ENCODE results near the gene DCAF15.
A peak's percentile ranks its signal among the peaks of the same experiment; 100 is the strongest.
"Not testable (repeated sequence)": the region's sequence is repeated elsewhere in the genome, so short reads cannot be mapped to it uniquely, and the experiment has no call there.

The DCAF15 gene

DNA sequence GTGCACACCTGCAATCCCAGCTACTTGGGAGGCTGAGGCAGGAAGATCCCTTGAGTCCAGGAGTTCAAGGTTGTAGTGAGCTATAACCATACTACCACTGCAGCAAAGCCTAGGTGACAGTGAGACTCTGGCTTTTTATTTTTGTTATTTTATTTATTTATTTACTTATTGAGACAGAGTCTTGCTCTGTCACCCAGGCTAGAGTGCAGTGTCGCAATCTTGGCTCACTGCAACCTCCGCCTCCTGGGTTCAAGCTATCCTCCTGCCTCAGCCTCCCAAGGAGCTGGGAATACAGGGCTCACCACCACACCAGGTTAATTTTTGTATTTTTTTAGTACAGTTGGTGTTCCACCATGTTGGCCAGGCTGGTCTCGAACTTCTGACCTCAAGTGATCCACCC lies 21.2 kb downstream of the DCAF15 start:
- not testable (repeated sequence) for FAIRE-seq; DNase-seq (ENCODE audit: insufficient read length, low spot score)

DNA sequence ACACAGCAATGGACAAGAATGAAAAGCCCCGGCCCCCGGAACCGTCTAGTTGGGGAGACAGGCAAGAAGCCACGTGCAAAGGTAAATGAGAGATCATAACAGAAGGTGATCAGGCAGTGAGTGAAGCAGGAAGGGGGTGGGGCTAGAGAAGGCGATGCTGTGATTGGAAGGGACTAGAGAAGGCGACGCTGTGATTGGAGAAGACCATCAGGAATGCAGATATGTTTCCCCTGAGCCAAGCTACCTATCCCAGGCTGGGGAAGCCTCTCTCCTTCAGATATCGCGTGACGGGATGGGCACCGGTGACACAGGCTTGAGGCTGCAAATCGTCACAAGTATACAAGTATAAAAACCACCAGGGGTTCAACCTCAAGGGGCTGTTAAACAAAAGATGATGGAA lies 21.8 kb downstream of the DCAF15 start:
- no peak for FAIRE-seq
- no peak for DNase-seq (ENCODE audit: insufficient read length, low spot score)

DNA sequence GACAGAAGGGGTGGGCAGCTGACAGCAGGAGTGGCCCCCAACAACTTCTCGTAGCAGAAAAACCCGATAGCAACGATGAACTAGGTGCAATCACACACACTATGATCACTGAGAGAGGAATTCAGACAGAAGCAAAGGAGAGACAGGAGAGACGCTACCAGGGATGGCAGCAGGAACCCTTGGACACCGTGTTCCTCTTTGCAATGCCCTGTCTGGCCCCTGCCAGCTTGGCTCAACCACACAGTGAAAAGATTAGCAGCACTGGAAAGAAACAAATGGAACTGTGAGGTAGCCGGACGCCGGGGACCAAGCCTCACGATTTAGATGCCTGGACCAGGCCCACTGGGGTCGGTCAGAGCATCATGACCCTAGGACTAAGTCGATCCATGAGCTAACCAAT lies 23.6 kb downstream of the DCAF15 start:
- FAIRE-seq (no peak), DNase-seq (ENCODE audit: insufficient read length, low spot score) (no peak)

DNA sequence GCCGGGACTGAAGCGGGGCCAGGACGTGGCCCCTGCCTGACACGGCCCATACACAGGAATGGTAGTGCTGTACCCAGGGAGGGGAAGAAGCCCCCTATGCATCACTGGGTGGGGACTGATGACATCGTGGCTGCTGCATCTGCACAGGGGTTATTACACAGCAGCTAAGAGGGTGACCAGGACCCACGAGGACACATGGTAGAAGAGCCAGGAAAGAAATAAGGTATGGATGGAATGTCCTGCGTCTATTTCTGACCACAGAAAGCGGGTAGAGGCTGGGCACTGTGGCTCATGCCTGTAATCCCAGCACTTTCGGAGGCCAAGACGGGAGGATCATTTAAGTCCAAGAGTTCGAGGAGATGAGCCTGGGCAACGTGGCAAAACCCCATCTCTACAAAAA lies 24.1 kb downstream of the DCAF15 start:
- FAIRE-seq (no peak), DNase-seq (ENCODE audit: insufficient read length, low spot score) (no peak)

DNA sequence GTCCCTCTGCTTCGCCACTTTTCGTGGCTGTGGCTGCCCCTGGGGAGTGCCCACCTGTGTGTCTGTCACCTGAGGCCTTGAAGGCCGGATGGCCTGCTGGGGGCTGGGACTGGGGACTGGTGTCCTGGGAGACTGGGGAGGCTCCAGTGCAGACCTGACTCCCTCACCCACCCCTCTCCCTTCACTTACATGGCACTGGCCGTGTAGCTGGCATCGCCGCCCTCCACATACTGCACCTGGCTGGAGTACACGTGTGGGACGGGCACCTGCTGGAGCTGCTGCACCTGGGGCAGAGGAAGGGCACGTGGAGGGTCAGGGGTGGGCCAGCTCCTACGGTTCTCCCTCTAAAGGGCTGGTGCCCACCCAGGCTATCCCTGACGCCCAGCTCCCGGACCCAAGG lies 25.5 kb downstream of the DCAF15 start:
- no peak for FAIRE-seq
- DNase-seq (ENCODE audit: insufficient read length, low spot score) = no peak

DNA sequence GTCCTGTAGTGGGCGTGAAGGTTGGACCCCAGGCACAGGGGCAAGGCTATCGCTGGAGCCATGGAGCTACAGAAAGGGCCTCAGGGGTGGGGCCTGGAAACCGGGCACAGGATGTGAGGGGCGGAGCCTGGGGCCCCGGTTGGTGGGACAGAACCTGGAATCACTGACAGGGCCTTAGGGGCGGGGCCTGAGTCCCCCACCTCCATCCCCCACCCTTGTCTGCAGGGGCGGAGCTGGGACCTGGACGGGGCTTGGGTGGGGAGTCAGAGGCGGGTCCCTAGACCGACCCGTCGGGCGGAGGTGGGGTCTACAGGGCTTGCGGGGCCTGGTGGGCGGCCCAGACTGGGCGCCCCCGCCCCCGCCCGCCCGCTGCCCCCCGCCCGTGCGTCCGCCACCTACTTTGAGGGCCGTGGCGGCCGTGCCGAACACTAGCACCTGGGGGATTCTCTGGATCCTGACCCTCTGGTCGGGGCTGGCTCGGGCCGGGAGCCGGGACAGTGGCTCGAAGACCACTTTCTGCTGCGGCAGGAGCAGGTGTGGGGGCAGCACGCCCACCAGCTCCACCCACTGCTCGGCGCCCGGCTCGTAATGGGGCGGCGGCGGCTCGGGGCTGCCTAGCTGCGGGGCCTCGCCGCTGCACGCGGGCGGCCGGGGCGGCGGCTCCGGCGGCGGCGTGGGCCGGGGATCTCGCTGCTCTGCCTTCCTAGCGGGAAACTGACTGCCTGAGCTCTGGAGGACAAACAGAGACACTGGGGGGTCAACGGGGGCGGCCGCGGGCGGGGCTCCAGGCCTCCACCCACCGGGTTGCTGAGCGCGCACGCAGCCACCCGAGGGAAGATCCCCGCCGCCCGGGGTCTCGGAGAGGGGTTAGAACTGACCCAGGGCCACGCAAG lies 26.3 kb downstream of the DCAF15 start:
- FAIRE-seq = no peak

DNA sequence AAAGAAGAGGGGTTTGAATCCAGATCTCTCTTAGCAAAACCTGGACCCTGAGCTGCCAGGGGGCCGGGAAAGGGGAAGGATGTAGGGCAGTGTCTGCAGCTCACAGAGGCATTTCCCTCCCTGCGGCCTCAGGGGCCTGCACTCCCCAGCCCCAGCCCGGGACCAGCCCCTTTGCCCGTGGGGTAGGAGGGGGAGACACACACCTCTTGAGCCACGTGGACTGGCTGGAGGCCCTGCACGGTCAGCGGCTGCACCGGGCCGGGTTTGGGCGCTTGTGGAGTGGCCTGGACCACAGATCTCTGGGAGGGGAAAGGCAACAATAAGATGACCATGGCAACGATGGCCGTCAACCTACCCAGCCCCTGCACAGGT lies 26.9 kb downstream of the DCAF15 start:
- FAIRE-seq (no peak), DNase-seq (ENCODE audit: insufficient read length, low spot score) (no peak)

More for the DNA sequence above, 26.3 kb downstream of the DCAF15 start:
- DNase-seq (ENCODE audit: insufficient read length, low spot score) = no peak

DNA sequence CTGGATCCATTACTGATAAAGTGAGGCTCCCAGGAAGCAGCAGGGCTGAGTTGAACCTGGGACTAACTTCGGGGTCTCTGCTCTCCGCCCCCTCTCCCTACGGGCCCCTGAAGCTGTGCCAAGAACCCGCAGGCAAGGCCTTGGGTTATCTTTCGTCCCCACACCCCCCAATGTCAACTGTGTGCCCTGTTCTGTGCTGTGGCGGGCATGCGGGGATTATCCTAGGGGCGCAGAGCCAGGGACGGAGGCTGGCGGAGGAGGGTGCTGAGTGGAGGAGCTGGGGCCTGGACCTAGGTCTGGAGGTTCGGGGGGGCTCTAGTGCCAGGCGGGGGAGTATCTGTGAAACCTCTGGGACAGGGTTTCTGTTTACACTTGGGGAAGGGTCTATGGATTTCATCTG lies 27.4 kb downstream of the DCAF15 start:
- no peak for FAIRE-seq
- DNase-seq (ENCODE audit: insufficient read length, low spot score) = no peak

DNA sequence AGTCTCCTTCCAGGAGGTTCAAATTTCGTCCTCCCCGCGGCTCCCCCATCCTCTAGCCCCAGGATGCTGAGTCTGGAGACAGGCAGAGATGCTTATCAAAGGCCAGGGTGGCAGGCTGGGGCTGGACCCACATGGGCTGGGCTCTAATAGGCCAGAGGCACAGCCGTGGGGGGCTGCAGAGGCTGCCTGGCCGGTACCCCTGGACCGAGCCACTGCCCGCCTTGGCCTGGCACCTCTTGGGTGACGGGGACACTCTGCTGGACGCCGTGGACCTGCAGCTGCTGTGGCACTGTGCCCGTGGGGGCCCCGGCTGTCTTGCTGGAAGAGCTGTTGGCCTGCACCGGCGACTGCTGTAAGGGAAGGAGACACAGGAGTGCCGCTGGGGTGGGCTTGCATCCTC lies 28.0 kb downstream of the DCAF15 start:
- no peak for FAIRE-seq

DNA sequence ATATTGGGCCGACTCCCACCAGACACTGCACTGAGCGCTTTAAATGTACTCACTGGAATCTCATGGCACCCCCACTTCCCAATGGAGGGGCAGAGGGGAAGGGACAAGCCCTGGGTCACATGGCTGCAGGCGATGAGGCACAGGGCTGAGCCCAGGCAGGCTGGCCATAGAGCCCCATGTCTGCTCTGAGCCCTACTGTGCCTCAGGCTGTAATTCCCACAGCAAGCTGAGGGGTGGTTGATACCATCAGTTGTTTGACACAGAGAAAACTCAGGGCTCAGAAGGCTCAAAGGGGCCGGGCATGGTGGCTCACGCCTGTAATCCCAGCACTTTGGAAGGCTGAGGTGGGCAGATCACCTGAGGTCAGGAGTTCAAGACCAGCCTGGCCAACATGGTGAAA lies 28.7 kb downstream of the DCAF15 start:
- no peak for DNase-seq (ENCODE audit: insufficient read length, low spot score)
- no peak for FAIRE-seq

More for the DNA sequence above, 28.0 kb downstream of the DCAF15 start:
- DNase-seq (ENCODE audit: insufficient read length, low spot score) = no peak

DNA sequence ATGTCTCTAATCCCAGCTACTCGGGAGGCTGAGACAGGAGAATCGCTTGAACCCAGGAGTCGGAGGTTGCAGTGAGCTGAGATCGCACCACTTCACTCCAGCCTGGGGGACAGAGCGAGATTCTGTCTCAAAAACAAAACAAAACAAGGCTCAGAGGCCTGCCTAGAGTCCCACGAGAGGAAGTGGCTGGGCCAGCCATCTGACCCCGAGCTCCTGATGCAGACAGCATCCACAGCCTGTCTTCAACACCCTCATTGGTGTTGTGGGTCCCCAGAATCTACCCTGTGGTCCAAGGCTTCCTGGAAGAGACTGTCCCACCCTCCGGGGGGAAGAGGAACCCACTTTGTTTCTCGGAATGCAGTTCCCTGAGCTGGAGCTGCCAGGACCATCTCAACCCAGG lies 29.2 kb downstream of the DCAF15 start:
- FAIRE-seq (no peak), DNase-seq (ENCODE audit: insufficient read length, low spot score) (no peak)

DNA sequence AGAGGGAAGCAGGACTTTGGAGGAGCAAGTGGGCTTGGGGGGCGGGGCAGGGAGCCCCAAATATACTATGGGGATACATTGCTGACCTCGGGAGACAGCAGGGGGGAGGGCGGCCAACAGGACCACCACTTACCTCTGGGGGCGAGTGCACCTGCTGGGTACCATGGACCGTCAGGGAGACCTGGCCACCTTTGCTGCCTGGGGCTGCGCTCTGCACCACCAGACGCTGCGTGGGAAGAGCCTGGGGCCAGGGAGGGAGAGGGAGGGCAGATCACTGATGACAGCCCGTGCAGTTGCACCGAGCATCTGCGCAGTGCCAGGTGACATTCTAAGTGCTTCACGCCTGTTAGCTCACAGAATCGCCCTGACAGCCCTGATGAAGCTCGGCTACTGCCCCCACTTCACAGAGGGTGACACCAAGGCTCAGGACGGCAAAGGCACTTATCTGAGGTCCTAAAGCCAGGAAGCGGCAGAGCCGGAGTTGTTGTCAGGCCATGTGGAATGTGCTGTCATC lies 29.7 kb downstream of the DCAF15 start:
- DNase-seq (ENCODE audit: insufficient read length, low spot score) (no peak), FAIRE-seq (no peak)

DNA sequence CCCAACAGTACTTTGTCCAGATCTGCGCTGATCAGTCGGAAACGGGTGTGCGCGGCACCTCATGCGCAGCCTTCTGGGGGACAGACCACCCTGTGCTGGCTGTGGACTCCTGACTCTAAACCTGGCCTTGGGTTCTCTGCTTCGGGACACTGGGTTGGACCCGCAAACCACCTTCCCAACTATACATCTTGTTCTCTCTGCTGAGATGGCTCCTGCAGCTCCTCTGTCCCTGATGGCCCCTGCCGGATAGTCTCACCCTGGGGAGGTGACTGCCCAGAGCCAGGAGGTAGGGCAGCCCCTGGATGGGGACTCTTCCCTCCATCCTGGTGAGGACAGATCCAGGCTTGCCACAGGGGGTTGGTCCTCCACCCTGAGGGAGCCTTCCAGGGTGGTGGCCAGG lies 30.5 kb downstream of the DCAF15 start:
- no peak for FAIRE-seq
- no peak for DNase-seq (ENCODE audit: insufficient read length, low spot score)

DNA sequence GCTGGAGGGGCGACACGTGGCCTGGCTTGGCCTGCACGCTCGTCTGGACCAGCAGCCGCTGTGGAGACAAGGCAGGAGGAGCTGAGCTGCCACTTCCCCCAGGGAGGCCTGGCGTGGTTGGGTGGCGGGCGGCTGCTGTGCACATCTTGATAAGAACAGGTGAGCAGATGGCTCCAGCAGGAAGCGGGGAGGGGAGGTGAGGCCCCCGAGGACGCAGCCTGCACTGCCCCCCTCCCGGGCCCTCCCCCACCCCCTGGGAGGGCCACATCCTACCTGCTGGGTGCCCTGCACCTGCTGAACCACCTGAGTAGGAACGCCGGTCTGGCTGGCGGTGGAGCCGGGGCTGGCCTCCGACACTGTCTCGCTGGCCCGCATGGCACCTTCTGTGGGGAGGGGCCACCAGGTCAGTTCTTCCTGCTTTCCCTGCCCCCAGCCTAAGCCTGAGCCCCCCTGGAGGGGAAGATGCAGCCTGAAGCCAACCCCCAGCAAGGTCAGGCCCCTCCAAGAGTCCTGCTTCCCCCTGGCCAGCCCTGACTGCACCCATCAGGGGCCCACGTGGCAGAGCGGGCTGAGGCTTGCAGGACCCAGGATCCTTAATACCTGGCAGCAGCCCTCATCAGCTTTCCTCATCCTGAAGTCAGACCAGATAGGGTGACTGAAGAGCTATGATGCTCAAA lies 31.0 kb downstream of the DCAF15 start:
- DNase-seq (ENCODE audit: insufficient read length, low spot score) = no peak
- FAIRE-seq = no peak

DNA sequence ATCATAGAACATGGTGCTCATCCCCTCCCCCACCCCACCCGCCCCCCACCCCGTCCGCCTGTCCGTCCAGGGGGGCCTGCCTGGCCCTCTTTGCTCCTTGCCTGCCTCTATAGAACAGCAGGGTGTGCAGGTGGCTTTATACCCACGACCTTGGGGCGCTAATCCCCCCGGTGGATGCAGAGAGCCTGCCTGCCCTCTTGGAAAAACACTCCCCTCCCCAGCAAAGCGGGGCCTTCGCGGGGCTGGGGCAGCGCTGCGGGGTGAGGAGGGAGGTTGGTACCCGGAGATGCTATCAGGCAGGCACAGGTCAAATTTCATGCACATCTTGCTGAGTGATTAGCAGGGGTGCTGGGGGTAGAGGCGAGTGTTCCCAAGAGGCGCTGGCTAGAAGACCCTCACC lies 31.9 kb downstream of the DCAF15 start:
- FAIRE-seq = no peak

DNA sequence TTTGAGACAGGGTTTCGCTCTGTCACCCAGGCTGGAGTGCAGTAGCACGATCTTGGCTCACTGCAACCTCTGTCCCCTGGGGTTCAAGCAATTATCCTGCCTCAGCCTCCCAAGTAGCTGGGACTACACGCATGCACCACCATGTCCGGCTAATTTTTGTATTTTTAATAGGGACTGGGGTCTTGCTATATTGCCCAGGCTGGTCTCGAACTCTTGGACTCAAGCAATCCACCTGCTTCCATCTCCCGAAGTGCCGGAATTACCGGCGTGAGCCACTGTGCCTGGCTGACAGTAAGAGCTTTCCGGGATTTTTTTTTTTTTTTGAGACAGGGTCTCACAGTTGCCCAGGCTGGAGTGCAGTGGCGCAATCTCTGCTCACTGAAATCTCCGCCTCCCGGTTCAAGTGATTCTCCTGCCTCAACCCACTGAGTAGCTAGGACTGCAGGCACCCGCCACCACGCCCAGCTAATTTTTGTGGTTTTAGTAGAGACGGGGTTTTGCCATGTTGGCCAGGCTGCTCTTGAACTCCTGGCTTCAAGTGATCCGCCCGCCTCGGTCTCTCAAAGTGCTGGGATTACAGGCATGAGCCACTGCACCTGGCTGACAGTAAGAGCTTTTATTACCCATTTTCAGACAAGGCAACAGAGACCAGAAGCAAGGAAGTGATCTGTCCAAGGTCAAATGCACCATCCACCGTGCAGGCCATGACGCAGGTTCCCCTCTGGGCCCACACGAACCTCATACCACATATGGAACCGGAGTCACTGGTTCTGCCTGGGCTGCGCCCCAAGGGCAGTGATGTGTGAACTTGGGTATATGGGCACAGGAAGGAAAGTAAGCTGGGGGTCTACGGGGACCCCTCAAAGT lies 32.8 kb downstream of the DCAF15 start:
- FAIRE-seq = peak; percentile 65

More for the DNA sequence above, 31.9 kb downstream of the DCAF15 start:
- no peak for DNase-seq (ENCODE audit: insufficient read length, low spot score)

DNA sequence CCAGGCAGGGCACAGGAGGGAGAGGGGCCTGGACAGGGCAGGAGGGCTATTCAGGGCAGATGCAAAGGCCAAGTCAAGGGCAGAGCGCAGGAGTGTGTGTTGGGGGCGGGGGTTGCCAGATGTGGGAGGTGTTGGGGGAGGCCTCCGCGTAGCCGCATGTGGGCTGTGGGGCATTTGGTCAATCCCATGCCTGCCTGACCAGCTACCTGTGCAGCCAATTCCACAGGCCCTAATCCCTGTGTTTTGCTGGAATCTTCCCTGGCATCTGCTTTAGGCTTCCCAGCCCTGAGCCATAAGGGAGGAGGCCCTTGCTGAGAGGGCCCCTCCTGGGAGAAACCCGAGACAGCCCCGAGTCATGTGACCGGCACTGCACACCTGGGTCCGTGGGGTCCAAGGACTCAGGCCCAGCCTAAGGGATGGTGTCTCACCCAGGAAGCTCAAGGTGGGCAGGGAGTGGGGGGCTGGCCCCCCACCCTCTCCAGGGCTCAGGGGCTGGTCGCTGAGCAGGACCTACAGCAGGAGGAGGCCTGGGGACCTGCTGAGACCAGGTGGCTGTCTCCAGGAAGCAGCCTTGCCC lies 33.5 kb downstream of the DCAF15 start:
- no peak for FAIRE-seq
- no peak for DNase-seq (ENCODE audit: insufficient read length, low spot score)

More for the DNA sequence above, 32.8 kb downstream of the DCAF15 start:
- no peak for DNase-seq (ENCODE audit: insufficient read length, low spot score)

DNA sequence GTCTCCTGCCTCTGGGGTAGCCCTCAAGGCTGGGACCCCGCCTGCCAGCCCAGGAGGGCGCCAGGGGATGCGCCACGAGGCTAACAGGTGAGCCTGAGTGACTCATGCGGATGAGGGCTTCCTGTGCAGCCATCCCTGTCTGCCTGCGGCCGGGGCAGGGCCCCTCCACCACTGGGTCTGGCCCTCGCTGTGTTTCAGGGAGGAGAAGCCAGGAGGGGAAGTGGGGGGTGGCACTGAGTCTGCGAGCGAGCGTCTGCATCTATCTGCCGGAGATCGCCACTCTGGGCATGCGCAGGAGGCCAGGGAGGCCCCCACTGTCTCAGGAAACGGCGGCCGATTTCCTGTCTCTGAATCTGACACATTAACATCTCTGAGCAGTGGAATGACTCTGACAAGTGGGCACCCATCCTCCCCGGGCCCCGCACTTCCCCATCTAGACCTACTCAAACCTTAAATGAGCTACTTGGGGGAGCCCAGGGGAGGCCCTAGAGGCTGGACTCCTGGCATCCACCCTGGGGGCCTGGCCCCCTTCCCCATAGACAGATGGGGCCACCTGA lies 34.1 kb downstream of the DCAF15 start:
- peak; percentile 96 for FAIRE-seq
- DNase-seq (ENCODE audit: insufficient read length, low spot score) = peak; percentile 100

DNA sequence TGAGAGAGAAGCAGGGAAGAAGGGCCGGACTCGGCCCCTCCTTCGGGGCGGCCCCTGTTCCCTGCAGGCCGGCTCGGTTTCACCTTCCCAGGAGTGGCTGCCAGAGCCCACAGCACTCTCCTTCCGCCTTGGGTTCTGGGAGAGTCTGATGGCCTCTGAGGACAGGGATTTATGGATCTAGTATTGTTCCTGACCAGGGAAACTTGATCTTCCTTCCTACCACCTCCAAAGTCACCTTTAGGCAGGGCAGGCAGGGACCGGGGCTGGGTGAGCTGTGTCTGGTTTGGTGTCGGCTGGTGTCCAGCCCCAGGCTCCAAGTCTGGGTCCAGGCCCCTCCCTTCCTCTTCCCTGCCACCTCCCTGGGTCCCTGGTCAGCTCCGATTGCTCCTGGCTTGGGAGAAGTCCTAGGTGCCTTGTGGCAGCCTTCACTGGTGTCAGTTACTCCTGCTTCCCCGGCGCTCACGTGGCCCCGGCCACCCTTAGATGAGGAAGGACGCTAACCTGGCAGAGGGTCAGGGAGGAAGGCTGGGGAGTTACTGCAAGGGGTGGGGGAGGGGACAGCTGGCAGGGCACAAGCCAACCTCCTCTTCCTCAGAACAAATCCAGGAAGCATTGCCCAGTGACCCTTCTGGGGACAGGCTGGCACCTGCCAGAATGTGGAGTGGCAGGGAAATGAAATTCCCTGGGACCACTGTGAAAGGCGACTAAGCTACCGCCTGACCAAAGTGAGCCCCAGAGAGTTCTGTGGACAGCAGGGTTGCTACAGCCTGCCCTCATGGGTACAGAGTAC lies 35.0 kb downstream of the DCAF15 start:
- FAIRE-seq (peak; percentile 73), DNase-seq (ENCODE audit: insufficient read length, low spot score) (no peak)
